Measurements from ENCODE around the gene LZTS2. TPM values are rescaled to one million over a fixed set of nuclear protein-coding genes. Genes with fewer than 3 reads are reported as not detected.
"Not testable (repeated sequence)": the region's sequence is repeated elsewhere in the genome, so short reads cannot be mapped to it uniquely, and the experiment has no call there.

LZTS2 gene
- total RNA-seq, 1 donor from 2014 or later: 32.7 TPM

DNA sequence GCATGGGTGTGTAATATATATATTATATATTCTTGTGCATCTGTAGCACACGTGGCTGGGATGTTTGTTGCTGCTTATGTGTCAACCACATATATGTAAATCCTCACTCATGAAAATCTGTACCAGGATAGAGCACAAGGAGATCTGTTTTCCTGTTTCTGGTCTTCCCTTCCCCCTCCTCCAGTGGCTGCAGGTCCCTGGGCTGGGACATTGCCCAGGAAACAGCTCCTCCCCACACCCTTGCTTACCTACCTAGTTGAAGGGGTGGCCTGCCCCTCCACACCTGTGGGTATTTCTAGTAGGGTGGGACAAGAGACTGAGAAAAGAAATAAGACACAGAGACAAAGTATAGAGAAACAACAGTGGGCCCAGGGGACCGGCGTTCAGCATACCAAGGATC, 33.7 kb downstream of the LZTS2 start:
- DNase-seq: no peak

DNA sequence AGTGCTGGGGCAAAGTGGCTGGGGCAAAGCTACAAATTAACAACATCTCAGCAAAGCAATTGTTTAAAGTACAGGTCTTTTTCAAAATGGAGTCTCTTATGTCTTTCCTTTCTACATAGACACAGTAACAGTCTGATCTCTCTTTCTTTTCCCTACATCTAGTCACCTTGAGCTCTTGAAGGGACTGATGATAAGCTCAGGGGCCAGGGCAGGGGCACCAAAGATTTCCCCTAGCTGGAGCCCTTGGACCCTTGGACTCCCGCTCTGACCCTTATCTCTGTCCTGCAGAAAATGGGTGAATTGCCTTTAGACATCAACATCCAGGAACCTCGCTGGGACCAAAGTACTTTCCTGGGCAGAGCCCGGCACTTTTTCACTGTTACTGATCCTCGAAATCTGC, 34.8 kb downstream of the LZTS2 start:
- DNase-seq: not testable (repeated sequence)

DNA sequence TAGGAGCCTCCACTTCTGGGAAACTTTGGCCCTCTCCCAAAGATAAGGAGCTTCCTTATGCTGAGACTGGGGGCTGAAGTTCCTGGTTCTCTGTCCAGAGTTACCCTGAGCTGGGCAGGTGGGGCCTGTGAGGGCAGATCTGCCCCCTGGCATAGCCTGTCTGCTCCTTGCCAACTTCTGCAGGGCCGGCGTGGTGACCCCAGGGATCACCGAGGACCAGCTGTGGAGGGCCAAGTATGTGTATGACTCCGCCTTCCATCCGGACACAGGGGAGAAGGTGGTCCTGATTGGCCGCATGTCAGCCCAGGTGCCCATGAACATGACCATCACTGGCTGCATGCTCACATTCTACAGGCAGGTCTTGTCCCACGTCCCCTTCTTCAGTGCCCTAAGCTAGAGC, 35.7 kb downstream of the LZTS2 start:
- no peak for DNase-seq

DNA sequence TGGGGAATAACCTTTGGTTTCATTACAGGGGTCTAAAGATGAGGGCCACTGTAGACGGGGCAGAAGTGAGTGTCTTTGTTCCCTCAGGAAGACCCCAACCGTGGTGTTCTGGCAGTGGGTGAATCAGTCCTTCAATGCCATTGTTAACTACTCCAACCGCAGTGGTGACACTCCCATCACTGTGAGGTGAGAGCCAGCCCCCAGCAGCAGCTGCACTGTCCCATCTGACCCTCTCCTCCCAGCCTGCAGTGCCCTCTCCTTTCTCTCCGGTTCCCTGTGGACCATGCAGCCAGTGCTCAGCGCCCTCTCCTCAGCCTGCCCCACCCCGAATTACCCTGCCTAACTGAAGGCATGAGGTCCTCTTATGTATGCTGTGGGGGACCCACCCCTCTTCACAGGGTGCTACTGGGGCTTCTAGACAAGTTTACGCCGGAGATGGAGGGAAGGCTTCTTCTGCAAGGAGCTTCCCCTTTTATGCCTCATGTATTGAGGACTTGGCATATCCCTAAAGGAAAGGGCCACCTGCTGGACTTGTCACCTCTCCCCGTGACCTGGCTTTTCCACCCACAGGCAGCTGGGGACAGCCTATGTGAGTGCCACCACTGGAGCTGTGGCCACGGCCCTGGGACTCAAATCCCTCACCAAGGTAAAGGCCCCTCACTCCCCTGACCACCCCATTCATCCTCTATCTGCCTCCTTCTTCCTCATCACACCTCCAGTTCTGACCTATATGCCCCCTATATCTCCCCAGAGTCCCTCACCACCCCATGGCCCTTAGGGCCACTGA, 36.5 kb downstream of the LZTS2 start:
- DNase-seq: no peak

DNA sequence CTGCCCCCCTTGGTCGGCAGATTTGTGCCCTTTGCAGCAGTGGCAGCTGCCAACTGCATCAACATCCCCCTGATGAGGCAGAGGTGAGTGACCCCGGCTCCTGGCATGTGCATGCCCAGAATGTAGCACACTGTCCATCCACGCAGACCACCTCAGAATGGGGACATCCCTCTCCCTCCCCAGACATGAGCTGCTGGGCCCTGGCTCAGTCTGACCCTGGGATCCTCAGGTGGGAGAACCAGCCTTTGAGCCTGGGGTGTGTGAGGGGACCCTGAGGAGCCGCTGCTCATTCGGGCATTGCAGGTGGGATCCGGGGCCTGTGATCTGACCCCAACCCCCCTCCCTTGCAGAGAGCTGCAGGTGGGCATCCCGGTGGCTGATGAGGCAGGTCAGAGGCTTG, 37.1 kb downstream of the LZTS2 start:
- no peak for DNase-seq

DNA sequence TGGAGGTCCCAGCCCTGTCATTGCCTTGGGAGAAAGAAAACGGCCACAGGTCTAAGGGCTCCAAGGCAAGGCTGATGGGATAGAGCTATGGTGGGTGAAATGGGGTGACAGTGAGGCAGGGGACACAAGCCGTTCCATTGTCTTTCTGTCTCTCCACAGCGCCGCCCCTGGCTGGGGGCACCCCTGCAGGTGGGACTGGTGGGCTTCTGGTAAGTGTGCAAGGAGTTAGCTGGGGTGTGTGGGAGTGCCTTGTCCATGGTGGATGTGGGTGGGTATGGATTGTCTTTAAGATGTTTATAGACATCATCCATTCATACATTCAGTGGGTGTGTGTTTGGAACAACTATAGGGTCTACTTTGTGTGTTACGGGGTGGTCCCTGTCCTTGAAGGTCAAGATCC, 38.9 kb downstream of the LZTS2 start:
- DNase-seq: no peak

DNA sequence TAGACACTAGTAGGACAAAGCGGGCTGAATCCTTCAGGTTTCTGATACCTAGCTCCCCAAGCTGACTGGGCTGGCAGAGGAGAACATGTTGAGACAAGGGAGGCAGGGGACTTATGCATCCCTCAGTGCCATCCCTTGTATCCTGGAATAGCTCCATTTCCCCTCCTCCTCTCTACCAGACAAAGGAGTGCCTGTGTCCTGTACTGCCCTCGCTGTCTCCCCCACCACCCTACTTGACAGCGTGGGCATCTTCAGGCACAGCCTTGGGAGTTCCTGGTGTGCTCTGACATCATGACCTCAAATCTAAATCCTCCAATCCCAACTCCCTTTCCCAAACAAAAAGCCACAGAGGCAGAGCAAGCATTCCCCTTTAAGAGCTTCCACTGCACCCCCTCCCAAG, 40.5 kb downstream of the LZTS2 start:
- DNase-seq: no peak

DNA sequence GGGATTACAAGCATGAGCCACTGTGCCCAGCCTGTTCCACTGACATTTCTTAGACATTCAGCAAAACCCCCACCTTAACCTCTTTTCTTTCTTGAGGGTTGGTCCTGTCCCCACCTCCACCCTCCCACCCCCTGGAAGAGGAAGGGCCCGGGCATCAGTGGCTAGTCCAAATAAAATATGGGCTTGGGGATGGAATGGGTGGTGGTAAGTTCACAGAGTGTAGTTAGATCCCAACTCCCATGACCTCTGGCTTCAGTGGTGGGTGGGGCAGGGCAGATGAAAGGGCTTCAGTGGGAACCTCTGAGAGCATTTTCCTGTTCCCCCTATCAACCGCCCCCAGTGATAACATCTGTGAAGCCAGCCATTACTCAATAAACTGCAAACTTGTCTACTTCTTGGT, 41.2 kb downstream of the LZTS2 start:
- DNase-seq: no peak

DNA sequence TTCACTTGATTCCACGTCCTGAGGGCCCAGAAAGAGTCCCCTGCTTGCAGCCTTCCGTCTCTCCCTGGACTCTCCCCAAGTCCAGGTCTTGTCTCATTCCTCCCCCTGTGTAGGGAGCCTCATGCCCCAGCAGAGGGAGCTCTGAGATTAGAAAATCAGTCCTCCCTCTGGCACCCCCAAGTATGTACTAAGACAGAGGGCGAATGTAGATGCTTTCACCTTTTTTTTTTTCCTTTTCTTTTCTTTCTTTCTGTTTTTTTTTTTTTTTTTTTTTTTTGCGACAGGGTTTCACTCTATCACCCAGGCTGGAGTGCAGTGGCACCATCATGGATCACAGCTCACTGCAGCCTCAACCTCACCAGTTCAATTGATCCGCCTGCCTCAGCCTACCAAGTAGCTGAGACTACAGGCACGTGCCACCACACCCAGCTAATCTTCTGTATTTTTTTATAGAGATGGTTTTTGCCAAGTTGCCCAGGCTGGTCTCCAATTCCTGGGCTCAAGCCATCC, 41.7 kb downstream of the LZTS2 start:
- DNase-seq: peak; percentile 73

DNA sequence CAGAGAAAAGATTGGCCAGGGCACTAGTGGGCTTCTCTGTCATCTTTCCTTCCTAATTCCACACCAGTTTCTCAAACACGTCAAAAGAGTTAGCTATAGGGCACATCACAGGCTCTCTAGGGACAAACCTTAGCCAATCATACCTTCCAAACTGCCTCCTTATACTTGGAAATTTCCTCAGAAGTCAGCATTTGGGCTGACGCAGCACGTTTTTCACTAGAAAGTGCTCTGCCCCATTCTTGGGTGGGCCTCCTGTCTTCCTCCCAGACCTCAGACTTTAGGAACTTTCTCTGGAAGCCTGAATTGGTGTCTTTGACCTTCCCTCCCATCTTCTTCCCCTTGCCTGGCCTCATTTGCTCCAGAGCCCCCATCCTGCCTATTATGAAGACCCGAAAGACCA, 42.5 kb downstream of the LZTS2 start:
- no peak for DNase-seq

DNA sequence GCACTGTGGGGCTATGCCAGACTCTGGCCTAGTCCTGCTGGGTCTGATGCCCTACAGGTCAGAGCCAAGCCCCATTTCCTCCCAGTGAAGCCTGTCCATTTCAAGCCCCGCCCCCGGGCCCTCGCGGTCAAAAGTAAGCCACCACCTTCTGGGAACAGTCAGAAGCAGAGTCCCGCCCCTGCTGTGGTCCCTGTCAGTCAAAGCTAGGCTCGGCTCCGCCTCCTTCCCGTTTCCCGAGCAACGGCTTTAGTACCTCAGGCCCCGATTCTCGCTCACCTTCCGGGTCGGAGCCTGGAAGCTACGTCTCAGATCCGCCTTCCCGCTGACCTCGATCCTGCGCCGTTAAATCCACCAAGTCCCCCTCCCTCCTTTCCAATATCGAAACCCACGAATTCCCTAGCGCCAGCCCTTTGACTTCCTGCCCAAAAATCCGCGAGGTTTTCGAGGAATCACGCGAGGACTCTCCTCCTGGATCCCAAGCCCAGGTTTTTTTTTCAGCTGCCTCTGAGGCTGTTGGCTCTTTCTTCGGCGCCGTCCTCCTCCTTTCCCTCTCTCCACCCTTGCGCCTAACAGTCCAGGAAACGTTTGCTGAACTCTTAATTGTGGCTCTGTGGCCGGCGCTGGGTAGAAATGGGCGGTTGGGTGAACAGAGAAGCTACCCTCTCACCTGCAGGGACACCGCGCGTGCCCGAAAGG, 43.2 kb downstream of the LZTS2 start:
- peak; percentile 95 for DNase-seq

DNA sequence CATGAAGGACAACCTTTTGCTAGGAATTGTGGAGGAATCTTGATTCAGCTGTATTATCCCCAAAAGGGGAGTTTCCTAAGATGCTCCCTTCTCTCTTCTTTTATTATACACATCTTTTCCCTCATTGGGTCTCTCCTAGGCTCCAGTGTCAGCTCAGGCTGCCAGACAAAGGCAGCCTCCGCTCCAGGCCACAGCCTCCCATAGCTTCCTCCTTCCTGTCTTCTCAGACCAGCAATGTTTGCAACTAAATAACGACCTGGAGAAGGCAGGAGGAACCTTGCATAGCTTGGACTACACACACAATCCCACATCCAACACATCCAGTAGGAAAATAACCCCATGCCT, 43.7 kb downstream of the LZTS2 start:
- DNase-seq: no peak

DNA sequence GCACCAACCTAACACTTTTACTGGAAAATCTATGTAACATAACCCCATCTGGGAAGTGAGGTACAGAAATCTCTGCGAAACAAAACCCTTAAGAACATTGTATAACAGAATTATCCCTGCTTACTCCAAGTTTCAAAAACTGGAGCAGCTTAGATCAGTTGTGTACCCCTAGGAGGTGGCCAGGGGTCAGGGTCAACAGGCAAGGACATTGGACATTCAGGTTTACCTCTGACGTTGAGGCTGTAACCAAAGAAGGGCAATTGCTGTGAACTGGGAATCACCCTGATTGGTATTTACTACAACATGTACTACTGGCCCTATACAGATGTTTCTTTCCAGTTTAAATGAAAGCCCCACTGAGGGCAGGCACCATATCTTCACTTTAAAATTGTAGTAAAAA, 44.5 kb downstream of the LZTS2 start:
- no peak for DNase-seq

DNA sequence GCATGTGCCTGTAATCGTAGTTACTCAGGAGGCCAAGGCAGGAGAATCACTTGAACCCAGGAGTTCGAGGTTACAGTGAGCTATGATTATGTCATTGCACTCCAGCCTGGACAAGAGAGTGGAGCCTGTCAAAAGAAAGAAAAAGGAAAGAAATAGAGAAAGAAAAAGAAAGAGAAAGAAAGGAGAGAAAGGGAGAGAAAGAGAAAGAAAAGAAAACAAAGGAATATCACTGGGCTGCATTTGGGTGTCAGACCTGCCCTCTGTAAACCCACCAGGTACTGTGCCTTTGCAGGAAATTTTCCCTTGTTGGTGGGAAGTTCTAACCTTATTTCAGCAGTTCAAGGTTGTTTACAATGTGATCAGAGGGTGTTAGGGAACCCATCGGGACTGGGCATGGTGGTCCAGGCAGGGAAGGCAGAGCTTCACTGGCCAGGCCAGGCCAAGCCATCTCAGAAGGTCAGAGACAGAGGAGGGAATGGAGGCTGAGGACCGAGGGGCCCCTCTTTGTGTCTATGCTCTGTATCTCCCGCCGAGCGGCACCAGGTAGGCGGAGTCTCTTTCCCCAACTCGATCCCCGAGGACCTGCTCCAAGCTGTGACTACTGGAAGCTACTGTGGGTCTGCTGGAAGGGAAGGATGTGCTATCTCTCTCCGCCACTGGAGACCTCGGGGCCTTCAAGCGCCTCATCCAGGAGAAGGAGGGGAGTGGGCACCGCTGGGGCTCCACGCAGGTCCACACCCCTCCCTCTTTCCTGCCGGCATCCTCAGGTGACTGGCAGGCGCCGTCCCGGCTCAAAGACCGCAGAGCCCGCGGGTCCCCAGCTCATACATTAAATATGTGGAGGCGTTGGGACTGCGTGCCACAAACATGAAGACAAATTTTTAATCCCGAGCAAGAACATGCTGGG, 47.0 kb downstream of the LZTS2 start:
- no peak for DNase-seq

DNA sequence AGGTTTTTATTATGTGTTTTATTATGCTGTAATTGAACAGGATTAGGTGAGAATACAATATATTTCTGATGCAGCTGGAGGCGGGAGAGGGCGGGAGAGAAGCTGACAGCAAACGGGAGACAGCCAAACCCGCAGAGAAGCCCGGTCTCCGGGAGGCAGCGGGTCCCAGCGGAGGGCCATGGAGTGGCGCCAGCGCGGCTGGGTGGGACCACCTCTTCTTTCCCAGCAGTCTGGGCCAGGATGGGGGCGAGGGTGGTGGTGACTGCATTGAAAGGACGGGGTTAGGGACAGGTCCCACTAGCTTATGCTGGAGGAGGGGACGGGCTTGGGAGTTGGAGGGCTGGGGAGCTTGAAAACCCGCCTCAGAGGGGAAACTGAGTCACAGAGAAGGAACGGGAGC, 47.7 kb downstream of the LZTS2 start:
- no peak for DNase-seq

DNA sequence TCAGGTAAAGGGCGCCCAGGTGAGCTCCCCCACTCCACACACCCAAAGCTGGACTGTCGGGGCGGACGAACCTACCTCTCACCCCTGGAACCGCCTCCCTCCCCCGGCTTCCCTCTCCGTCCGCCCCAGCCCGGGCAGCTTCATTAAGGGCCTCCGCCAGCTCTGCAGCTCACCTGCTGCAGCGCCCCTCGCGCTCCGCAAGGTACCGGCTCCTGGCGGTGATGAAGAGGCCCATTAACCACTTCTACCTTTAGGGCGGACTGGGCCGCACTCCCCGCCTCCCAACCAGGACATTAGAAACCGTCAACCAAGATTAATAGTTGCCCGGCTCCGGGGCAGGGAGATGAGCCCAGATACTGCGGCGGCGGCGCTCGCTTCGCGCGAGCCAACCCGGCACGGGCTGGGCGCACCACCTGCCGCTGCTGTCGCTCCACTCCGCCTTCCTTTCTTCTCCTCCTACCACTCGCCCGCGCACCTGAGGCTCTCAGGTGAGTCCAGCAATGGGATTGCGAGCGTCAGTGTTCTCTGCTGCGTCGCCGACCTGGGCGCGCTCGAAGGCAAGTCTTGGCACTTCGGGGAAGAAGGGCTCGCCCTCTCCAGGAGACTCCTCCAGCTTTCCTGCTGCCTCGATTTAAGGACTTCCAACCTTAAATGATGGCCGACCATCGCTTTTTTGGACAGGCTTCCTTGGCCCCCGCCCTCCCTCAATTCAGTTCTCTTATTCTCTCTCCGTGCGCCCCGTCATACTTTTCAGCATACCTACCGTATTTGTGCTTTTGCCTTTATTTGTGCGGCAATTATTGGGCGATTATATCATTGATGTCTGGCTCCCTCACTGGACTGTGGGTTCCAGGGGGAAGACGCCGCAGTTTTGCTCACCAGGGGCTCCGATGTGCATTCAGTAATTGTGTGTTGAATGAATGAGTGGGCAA, 48.6 kb downstream of the LZTS2 start:
- no peak for DNase-seq

DNA sequence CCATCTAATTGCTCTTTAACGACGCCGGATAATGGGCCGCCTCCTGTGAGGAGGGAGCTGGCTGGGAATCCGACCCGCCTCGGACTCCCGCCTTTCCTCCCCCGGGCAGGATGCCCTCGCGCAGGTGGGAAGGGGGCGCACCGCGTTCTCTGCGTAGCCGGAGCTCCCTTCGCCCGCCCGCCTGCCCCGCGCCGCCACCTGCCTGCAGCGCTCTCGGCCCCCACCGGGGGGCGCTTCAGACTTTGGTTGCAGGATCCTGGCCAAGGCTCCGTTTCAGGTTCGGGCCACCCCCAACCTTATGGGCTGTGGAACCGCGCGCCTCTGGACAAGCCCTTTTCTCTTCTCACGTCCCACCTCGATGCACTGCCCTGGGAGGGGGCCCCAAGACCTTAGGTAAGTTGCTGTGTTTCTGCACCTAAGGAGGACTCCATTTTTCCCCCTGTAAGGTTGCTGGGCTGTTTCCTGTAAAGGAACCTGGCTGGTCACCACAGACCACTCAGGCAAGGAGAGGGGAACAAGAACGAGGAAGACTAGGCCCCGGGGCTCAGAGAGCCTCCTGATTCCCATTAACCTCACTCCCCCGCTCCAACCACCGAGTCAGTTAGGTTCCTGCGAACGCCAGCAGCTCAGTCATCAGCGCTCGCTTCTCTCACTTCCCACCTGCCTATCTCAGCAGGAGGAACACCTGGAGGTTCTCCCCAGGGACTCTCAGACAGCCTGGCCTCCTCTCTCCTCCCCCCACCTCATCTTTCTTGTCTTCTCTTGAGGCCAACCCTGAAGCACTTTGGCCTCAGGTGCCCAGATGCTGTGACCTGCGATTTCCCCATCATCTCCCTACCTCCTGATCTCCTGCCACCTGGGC, 50.8 kb downstream of the LZTS2 start:
- no peak for DNase-seq

DNA sequence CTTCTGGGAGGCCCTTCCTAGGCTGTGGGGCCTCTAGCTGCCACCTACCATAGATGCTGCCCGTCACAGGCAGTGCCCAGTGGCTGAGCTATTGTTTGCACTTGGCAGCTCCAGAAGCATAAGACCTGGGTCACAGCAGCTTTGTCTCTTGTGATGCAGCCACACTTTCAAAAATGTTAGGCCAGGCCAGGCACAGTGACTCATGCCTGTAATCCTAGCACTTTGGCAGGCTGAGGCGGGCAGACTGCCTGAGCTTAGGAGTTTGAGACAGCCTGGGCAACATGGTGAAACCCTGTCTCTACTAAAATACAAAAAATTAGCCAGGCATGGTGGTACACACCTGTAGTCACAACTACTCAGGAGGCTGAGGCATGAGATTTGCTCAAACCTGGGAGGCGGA, 52.7 kb downstream of the LZTS2 start:
- DNase-seq: no peak

DNA sequence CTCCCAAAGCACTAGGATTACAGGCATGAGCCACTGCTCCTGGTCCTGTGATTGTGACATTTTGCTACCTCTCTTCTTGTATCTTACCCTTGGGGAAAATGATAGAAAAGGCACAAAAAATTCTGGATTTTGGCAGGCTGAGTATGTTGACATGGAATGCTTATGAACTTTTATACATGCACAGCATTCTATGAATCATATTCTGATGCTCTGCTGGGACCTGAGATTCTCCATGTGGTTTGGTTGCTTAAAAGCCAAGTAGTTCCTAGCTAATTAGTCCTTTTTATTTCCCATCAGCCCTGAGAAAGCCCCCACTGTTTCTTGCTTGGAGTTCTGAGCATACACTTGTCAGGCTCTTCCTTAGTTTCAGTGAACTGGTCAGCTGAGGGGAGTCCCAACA, 53.9 kb downstream of the LZTS2 start:
- DNase-seq: no peak

DNA sequence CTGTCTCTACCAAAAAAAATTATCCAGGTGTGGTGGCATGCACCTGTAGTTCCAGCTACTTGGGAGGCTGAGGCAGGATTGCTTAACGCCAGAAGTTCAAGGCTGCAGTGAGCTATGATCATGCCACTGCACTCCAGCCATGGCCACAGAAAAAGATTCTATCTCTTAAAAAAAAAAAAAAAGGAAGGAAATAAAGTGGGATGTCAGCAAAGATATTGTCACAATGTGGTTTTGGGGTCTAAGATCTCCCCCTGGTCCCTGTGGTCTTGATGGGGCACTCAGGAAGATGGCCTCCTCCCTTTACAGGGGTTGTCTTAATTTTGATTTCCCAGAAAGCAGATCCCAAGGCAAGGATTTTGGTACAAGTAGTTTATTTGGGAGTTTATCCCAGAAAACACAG, 54.7 kb downstream of the LZTS2 start:
- no peak for DNase-seq

DNA sequence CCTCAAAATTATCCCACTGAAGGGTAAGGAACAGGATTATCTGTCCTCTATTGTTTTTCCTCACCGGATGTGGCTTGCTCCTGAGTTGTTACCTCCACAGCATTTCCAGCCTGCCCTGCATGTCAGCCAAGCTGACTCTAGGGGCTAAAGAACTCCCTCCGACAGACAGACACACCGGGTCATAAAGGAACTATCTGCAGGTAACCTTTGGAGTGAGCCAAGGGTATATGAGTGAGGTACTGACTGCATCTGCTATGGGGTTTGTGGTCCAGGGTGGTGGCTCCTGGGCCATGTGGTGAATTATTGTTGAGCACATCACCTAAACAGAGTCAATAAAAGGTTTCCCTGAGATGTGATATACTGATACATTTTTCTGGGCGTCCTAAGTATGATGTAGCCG, 55.3 kb downstream of the LZTS2 start:
- DNase-seq: no peak
